Measurements from ENCODE around the gene CNTNAP2.

Gene CNTNAP2

GRCh38 chr7:146805082-146805481, 688.5 kb downstream of the CNTNAP2 start:
- no peak overlapping the region for H3K27ac ChIP-seq
- no peak for TF ChIP-seq CTCF (conservative IDR thresholded peaks at IDR 0.05)

- TF ChIP-seq CTCF (conservative IDR thresholded peaks at IDR 0.05) = no peak
- no peak overlapping the region for H3K27ac ChIP-seq
Observed at GRCh38 chr7:146826329-146826728, 709.7 kb downstream of the CNTNAP2 start.

GRCh38 chr7:146830686-146831085, 714.1 kb downstream of the CNTNAP2 start:
- no peak for TF ChIP-seq CTCF (conservative IDR thresholded peaks at IDR 0.05)
- H3K27ac ChIP-seq = no peak overlapping the region

GRCh38 chr7:146831875-146832274, 715.3 kb downstream of the CNTNAP2 start:
- no peak overlapping the region for H3K27ac ChIP-seq
- TF ChIP-seq CTCF (conservative IDR thresholded peaks at IDR 0.05) = no peak

- TF ChIP-seq CTCF (conservative IDR thresholded peaks at IDR 0.05) = no peak
Observed at GRCh38 chr7:146844405-146844804, 727.8 kb downstream of the CNTNAP2 start.

GRCh38 chr7:146858690-146859089, 742.1 kb downstream of the CNTNAP2 start:
- H3K27ac ChIP-seq = no peak overlapping the region
- no peak for TF ChIP-seq CTCF (conservative IDR thresholded peaks at IDR 0.05)

More at GRCh38 chr7:146844405-146844804, 727.8 kb downstream of the CNTNAP2 start:
- H3K27ac ChIP-seq = no peak overlapping the region

GRCh38 chr7:146861701-146862100, 745.1 kb downstream of the CNTNAP2 start:
- H3K27ac ChIP-seq = no peak overlapping the region
- no peak for TF ChIP-seq CTCF (conservative IDR thresholded peaks at IDR 0.05)

GRCh38 chr7:146862415-146862814, 745.8 kb downstream of the CNTNAP2 start:
- no peak overlapping the region for H3K27ac ChIP-seq
- TF ChIP-seq CTCF (conservative IDR thresholded peaks at IDR 0.05) = no peak

All from VCaP (cell line).